OCI-LY3 (cell line): ENCODE results near the gene TIAM2.

ENCODE experiments used
- H2AFZ ChIP-seq: fragments of 200-600, 300-600 bp; shearing (Covaris generic); 2 replicates; pipeline ENCODE4 v1.6.0; 2014; ENCODE audit warnings: antibody characterized with exemption, low read depth, low read length
- H3K27ac ChIP-seq: fragments of 200-600, 300-600 bp; sonication (generic); 2 replicates; pipeline ENCODE4 v1.5.1; 2014; ENCODE audit warnings: mild to moderate bottlenecking, low read length, moderate library complexity, mixed read lengths
- H3K27me3 ChIP-seq: fragments of 200-600, 300-600 bp; sonication (generic); 2 replicates; pipeline ENCODE4 v1.6.1; 2014; ENCODE audit warnings: low read depth, low read length, mixed read lengths
- H3K36me3 ChIP-seq: fragments of 200-600, 300-600 bp; sonication (generic); replicated peaks from 2 replicates; pipeline ENCODE3; 2014; ENCODE audit warnings: low read depth, low read length, mixed read lengths
- H3K4me1 ChIP-seq: fragments of 300-600, 200-600 bp; sonication (generic); 2 replicates; pipeline ENCODE4 v1.6.1; 2014; ENCODE audit warnings: low read length, mixed read lengths
- H3K4me2 ChIP-seq: fragments of 200-600, 300-600 bp; sonication (generic); 2 replicates; pipeline ENCODE4 v1.6.1; 2014; ENCODE audit warnings: low read length, mixed read lengths
- H3K4me3 ChIP-seq: fragments of 300-600, 200-600 bp; sonication (generic); 2 replicates; pipeline ENCODE4 v1.5.1; 2014; ENCODE audit warnings: antibody characterized with exemption, mild to moderate bottlenecking, low read length, moderate library complexity
- H3K79me2 ChIP-seq: fragments of 300-600, 200-600 bp; shearing (Covaris generic); 2 replicates; pipeline ENCODE4 v1.6.1; 2014; ENCODE audit warnings: mild to moderate bottlenecking, low read length, mixed read lengths
- H3K9ac ChIP-seq: fragments of 300-600, 200-600 bp; shearing (Covaris generic); 2 replicates; pipeline ENCODE4 v1.6.0; 2014; ENCODE audit warnings: mild to moderate bottlenecking, low read length, moderate library complexity
- H3K9me3 ChIP-seq: fragments of 200-600, 300-600 bp; shearing (Covaris generic); 2 replicates; pipeline ENCODE4 v1.6.1; 2014; ENCODE audit warnings: low read length, mixed read lengths; ENCODE audit not compliant: insufficient read depth
- H4K20me1 ChIP-seq: fragments of 200-600, 300-600 bp; sonication (generic); 2 replicates; pipeline ENCODE4 v1.6.1; 2016; ENCODE audit warnings: low read length, mixed read lengths; ENCODE audit not compliant: insufficient read depth
- CTCF ChIP-seq: fragments of 200-600, 300-600 bp; sonication (generic); IDR thresholded peaks from 2 replicates; pipeline ENCODE4 v1.5.1; 2014; ENCODE audit warnings: antibody characterized with exemption, low read length, low read depth
- EZH2phosphoT487 ChIP-seq: fragments of 200-600 bp; shearing (Covaris generic); IDR thresholded peaks from 2 replicates; pipeline ENCODE4 v1.6.1; 2018; ENCODE audit warnings: antibody characterized with exemption, mixed run types, low read depth

The TIAM2 gene

GRCh38 chr6:155186052-155186658, 191.0 kb downstream of the TIAM2 start:
- H4K20me1 ChIP-seq: no peaks in the 10 kb centered on the region
- no peak overlapping the region for H2AFZ ChIP-seq
- no peaks in the 10 kb centered on the region for H3K79me2 ChIP-seq
- H3K9ac ChIP-seq: no peak overlapping the region
- no peaks in the 10 kb centered on the region for H3K36me3 ChIP-seq
- no peaks in the 10 kb centered on the region for H3K27me3 ChIP-seq
- no peak overlapping the region for H3K27ac ChIP-seq
- H3K9me3 ChIP-seq: no peaks in the 10 kb centered on the region
- H3K4me3 ChIP-seq: no peak overlapping the region
- H3K4me1 ChIP-seq: peaks cover 66% of the 10 kb centered on the region
- H3K4me2 ChIP-seq: peak overlapping the region; percentile 28; the same call in 1 of the 2 replicates
- TF ChIP-seq CTCF (no peak), EZH2phosphoT487 (no peak)

GRCh38 chr6:155187106-155187505, 192.0 kb downstream of the TIAM2 start:
- no peaks in the 10 kb centered on the region for H3K36me3 ChIP-seq

GRCh38 chr6:155187994-155188706, 193.0 kb downstream of the TIAM2 start:
- Histone ChIP-seq H2AFZ (no peak overlapping the region), H3K4me1 (peaks cover 46% of the 10 kb centered on the region), H3K9ac (no peak overlapping the region), H3K79me2 (no peaks in the 10 kb centered on the region), H3K27ac (no peak overlapping the region), H3K36me3 (no peaks in the 10 kb centered on the region), H3K9me3 (no peaks in the 10 kb centered on the region), H3K4me2 (no peak overlapping the region), H3K4me3 (no peak overlapping the region), H4K20me1 (no peaks in the 10 kb centered on the region), H3K27me3 (no peaks in the 10 kb centered on the region)
- TF ChIP-seq EZH2phosphoT487 (no peak), CTCF (no peak)

More at GRCh38 chr6:155187106-155187505, 192.0 kb downstream of the TIAM2 start:
- no peak overlapping the region for H2AFZ ChIP-seq
- TF ChIP-seq CTCF (no peak), EZH2phosphoT487 (no peak)
- H3K4me2 ChIP-seq: no peak overlapping the region
- H3K4me3 ChIP-seq: no peak overlapping the region
- H3K9ac ChIP-seq: no peak overlapping the region
- H4K20me1 ChIP-seq: no peaks in the 10 kb centered on the region
- H3K9me3 ChIP-seq: no peaks in the 10 kb centered on the region
- H3K79me2 ChIP-seq: no peaks in the 10 kb centered on the region
- no peaks in the 10 kb centered on the region for H3K27me3 ChIP-seq
- peaks cover 56% of the 10 kb centered on the region for H3K4me1 ChIP-seq
- H3K27ac ChIP-seq: no peak overlapping the region

DNA sequence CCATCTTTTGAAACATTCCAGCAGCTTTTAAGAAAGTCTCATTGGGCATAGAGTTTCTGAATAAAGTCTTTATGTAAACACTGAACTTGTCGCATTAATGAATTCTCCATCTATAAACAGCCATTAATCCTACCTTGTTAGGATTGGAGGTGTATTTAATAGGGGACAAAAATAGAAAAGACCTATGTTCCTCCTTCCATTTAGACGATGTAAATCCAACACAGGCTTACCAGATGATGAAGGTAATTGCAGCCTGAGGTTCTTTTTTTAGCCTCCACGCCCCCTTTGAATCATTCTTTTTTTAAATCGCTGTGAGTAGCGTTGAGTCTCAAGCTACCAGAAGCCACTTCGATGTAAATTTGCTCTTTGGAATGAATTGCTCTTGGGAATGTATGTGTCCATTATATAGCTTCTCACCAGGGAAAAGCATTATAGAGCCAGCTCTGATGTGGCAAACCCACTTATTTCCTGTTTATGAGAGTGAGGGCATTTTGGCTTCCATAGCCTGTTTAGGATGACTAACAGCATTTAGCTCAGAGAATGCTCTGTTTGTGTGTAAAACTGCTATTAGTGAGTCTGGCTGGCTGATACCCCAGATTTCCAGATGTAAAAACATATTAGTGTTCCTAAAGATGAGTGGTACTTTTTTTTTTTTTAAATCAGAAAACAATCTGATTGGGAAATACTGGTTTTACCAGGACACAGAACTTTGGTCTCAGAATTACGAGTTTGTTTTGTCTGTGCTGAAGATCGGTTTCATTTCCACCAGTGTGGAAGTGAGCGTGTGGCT, 193.8 kb downstream of the TIAM2 start:
- no peak overlapping the region for H2AFZ ChIP-seq

More for the DNA sequence above, 193.8 kb downstream of the TIAM2 start:
- TF ChIP-seq CTCF (no peak), EZH2phosphoT487 (no peak)
- Histone ChIP-seq H3K9ac (no peak overlapping the region), H3K79me2 (no peaks in the 10 kb centered on the region), H4K20me1 (no peaks in the 10 kb centered on the region), H3K9me3 (no peaks in the 10 kb centered on the region), H3K27ac (no peak overlapping the region), H3K36me3 (no peaks in the 10 kb centered on the region), H3K4me1 (peaks cover 40% of the 10 kb centered on the region), H3K27me3 (no peaks in the 10 kb centered on the region), H3K4me3 (peak overlapping the region; percentile 12; the same call in 1 of the 2 replicates), H3K4me2 (peak overlapping the region; percentile 22)
